H1 (cell line): ENCODE measurements around the gene LRRC2. TPM values are rescaled to one million over a fixed set of nuclear protein-coding genes. Genes with fewer than 3 reads are reported as not detected.

ENCODE experiments used
- CHD2 ChIP-seq: IDR thresholded peaks from 2 replicates; pipeline ENCODE4 v1.6.1; 2012; ENCODE audit warnings: low read length, improper control_type of control experiment
- FOSL1 ChIP-seq: IDR thresholded peaks from 2 replicates; pipeline ENCODE4 v1.6.1; 2011; ENCODE audit warnings: mild to moderate bottlenecking, low read depth, low read length, moderate library complexity; ENCODE audit not compliant: insufficient read depth
- KDM5A ChIP-seq: fragments of 200-600 bp; IDR thresholded peaks from 2 replicates; pipeline ENCODE4 v1.7.1; 2012; ENCODE audit warnings: mild to moderate bottlenecking, low read length, inconsistent platforms, mixed read lengths
- NANOG ChIP-seq: IDR thresholded peaks from 2 replicates; pipeline ENCODE4 v1.6.1; 2011; ENCODE audit warnings: low read length, low read depth, mild to moderate bottlenecking, inconsistent platforms; ENCODE audit not compliant: insufficient read depth, poor library complexity, severe bottlenecking
- POLR2AphosphoS5 ChIP-seq: IDR thresholded peaks from 2 replicates; pipeline ENCODE4 v1.6.1; 2011; ENCODE audit warnings: low read depth, low read length
- SIN3A ChIP-seq, 2 experiments: IDR thresholded peaks in 1 of 2; conservative IDR thresholded peaks in 1 of 2; 2 replicates each; pipeline ENCODE4 v1.6.1; 2011 to 2012; ENCODE audit warnings: low read length in 2 of 2, improper control_type of control experiment in 1 of 2, low read depth in 1 of 2, mild to moderate bottlenecking in 1 of 2
- TAF7 ChIP-seq: optimal IDR thresholded peaks from 2 replicates; pipeline ENCODE3; 2011; ENCODE audit warnings: low read depth, mild to moderate bottlenecking, inconsistent platforms, low read length, moderate library complexity, borderline replicate concordance
- polyA plus RNA-seq, 7 experiments: library from polyadenylated mRNA; depleted of rRNA in 3 of 7; stranded (reverse) in 5 of 7; unstranded in 2 of 7; fragments of >200 nt in 5 of 7; fragments of 200-250 nt in 2 of 7; gene quantifications; 1 replicate in 5 of 7; 2 replicates in 1 of 7; 4 replicates in 1 of 7; pipeline versions ENCODE4 v1.2.1 to v1.2.3, GENCODE V29; 2011 to 2013; ENCODE audit warnings: missing spikeins in 2 of 7, mixed read lengths in 2 of 7
- total RNA-seq: library from RNA; stranded (reverse); fragmentation: NEBNext Ultra II Directional; extraction: Animal tissue kit (Norgen Biotek cat#: 25700); gene quantifications from 2 replicates; pipeline ENCODE4 v1.2.1, GENCODE V29; 2021
- TF ChIP-seq, protein P1 (sequence below): fragments of 300-600 bp; sonication (generic); IDR thresholded peaks from 2 replicates; pipeline ENCODE4 v1.7.1; 2012; ENCODE audit warnings: low read length, moderate library complexity, mild to moderate bottlenecking, inconsistent platforms; ENCODE audit not compliant: insufficient replicate concordance
- TF ChIP-seq, protein P2 (sequence below): IDR thresholded peaks from 2 replicates; pipeline ENCODE4 v1.6.1; 2011; ENCODE audit warnings: low read depth, mild to moderate bottlenecking, low read length; ENCODE audit not compliant: insufficient read depth

The LRRC2 gene
- total and polyA plus RNA-seq, 2 of the 8 experiments (the other 6 are each of a cell fraction or from before 2014, with no cell fraction given), result 1.4 to 6.4 TPM

GRCh38 chr3:46575577-46576222 lies 9.6 kb upstream of the LRRC2 start (continued):
- TF ChIP-seq, protein P1, sequence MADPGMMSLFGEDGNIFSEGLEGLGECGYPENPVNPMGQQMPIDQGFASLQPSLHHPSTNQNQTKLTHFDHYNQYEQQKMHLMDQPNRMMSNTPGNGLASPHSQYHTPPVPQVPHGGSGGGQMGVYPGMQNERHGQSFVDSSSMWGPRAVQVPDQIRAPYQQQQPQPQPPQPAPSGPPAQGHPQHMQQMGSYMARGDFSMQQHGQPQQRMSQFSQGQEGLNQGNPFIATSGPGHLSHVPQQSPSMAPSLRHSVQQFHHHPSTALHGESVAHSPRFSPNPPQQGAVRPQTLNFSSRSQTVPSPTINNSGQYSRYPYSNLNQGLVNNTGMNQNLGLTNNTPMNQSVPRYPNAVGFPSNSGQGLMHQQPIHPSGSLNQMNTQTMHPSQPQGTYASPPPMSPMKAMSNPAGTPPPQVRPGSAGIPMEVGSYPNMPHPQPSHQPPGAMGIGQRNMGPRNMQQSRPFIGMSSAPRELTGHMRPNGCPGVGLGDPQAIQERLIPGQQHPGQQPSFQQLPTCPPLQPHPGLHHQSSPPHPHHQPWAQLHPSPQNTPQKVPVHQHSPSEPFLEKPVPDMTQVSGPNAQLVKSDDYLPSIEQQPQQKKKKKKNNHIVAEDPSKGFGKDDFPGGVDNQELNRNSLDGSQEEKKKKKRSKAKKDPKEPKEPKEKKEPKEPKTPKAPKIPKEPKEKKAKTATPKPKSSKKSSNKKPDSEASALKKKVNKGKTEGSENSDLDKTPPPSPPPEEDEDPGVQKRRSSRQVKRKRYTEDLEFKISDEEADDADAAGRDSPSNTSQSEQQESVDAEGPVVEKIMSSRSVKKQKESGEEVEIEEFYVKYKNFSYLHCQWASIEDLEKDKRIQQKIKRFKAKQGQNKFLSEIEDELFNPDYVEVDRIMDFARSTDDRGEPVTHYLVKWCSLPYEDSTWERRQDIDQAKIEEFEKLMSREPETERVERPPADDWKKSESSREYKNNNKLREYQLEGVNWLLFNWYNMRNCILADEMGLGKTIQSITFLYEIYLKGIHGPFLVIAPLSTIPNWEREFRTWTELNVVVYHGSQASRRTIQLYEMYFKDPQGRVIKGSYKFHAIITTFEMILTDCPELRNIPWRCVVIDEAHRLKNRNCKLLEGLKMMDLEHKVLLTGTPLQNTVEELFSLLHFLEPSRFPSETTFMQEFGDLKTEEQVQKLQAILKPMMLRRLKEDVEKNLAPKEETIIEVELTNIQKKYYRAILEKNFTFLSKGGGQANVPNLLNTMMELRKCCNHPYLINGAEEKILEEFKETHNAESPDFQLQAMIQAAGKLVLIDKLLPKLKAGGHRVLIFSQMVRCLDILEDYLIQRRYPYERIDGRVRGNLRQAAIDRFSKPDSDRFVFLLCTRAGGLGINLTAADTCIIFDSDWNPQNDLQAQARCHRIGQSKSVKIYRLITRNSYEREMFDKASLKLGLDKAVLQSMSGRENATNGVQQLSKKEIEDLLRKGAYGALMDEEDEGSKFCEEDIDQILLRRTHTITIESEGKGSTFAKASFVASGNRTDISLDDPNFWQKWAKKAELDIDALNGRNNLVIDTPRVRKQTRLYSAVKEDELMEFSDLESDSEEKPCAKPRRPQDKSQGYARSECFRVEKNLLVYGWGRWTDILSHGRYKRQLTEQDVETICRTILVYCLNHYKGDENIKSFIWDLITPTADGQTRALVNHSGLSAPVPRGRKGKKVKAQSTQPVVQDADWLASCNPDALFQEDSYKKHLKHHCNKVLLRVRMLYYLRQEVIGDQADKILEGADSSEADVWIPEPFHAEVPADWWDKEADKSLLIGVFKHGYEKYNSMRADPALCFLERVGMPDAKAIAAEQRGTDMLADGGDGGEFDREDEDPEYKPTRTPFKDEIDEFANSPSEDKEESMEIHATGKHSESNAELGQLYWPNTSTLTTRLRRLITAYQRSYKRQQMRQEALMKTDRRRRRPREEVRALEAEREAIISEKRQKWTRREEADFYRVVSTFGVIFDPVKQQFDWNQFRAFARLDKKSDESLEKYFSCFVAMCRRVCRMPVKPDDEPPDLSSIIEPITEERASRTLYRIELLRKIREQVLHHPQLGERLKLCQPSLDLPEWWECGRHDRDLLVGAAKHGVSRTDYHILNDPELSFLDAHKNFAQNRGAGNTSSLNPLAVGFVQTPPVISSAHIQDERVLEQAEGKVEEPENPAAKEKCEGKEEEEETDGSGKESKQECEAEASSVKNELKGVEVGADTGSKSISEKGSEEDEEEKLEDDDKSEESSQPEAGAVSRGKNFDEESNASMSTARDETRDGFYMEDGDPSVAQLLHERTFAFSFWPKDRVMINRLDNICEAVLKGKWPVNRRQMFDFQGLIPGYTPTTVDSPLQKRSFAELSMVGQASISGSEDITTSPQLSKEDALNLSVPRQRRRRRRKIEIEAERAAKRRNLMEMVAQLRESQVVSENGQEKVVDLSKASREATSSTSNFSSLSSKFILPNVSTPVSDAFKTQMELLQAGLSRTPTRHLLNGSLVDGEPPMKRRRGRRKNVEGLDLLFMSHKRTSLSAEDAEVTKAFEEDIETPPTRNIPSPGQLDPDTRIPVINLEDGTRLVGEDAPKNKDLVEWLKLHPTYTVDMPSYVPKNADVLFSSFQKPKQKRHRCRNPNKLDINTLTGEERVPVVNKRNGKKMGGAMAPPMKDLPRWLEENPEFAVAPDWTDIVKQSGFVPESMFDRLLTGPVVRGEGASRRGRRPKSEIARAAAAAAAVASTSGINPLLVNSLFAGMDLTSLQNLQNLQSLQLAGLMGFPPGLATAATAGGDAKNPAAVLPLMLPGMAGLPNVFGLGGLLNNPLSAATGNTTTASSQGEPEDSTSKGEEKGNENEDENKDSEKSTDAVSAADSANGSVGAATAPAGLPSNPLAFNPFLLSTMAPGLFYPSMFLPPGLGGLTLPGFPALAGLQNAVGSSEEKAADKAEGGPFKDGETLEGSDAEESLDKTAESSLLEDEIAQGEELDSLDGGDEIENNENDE, result no peak
- TF ChIP-seq TAF7 (peak; percentile 78), SIN3A (conservative IDR thresholded peaks at IDR 0.05 in 1 of 2, IDR thresholded peaks at IDR 0.05 in 1 of 2; ENCODE audit: low read depth in 1 of 2, low read length in 2 of 2) (0 out of 4 replicates have a peak, but pooled peaks of 1 of the 2 experiments have one; percentile 42), KDM5A (no peak), FOSL1 (no peak), NANOG (peak; percentile 50), CHD2 (no peak), POLR2AphosphoS5 (peak; percentile 61; the same call in 1 of the 2 replicates)
- TF ChIP-seq, protein P2, sequence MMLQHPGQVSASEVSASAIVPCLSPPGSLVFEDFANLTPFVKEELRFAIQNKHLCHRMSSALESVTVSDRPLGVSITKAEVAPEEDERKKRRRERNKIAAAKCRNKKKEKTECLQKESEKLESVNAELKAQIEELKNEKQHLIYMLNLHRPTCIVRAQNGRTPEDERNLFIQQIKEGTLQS, result no peak
